Measurements from ENCODE around the gene PIAS4. TPM values are rescaled to one million over a fixed set of nuclear protein-coding genes. Genes with fewer than 3 reads are reported as not detected.

The PIAS4 gene
- total RNA-seq, 1 experiment from 2014 or later, result 29.3 TPM

DNA sequence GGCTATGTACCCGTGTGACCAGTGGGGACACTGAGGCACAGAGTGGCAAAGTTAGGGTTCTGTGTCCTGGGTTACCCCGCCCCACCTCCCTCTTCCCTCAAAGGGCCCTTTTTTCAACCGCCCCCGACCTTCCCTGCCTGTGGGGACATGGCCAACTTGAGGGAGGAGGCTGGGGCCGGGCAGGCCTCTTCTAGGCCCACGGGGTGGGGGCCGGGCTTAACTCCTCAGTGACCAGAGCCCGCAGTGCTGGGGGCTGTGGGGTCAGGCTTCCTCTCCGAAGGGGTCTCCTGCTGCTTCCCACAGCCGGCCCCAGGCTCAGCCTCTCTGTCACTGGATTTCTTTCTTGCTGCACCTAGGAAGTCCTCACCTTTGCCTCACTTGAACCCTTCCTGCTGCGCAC lies 23.9 kb downstream of the PIAS4 start:
- BruUV-seq (replicated peaks), result no TSS peak
- CTCF ChIA-PET, result no interaction called here
- peaks cover 50% of the 10 kb centered on the region for H3K36me3 Mint-ChIP-seq (ENCODE audit: insufficient read depth, unreplicated experiment)
- H3K4me3 Mint-ChIP-seq (ENCODE audit: low read depth, unreplicated experiment), result peak overlapping the region; percentile 39
- intact Hi-C loops (cut with micrococcal nuclease; ENCODE audit: unreplicated experiment), result no loop called here
- no peak overlapping the region for H3K27ac Mint-ChIP-seq (ENCODE audit: unreplicated experiment)
- H3K9me3 Mint-ChIP-seq (ENCODE audit: low read depth, unreplicated experiment), result no peaks in the 10 kb centered on the region
- TF ChIP-seq, protein P1, sequence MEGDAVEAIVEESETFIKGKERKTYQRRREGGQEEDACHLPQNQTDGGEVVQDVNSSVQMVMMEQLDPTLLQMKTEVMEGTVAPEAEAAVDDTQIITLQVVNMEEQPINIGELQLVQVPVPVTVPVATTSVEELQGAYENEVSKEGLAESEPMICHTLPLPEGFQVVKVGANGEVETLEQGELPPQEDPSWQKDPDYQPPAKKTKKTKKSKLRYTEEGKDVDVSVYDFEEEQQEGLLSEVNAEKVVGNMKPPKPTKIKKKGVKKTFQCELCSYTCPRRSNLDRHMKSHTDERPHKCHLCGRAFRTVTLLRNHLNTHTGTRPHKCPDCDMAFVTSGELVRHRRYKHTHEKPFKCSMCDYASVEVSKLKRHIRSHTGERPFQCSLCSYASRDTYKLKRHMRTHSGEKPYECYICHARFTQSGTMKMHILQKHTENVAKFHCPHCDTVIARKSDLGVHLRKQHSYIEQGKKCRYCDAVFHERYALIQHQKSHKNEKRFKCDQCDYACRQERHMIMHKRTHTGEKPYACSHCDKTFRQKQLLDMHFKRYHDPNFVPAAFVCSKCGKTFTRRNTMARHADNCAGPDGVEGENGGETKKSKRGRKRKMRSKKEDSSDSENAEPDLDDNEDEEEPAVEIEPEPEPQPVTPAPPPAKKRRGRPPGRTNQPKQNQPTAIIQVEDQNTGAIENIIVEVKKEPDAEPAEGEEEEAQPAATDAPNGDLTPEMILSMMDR (IDR thresholded peaks at IDR 0.05; ENCODE audit: unreplicated experiment), result no peak
- DNase-seq, result no peak
- no peaks in the 10 kb centered on the region for H3K27me3 Mint-ChIP-seq (ENCODE audit: unreplicated experiment)
- H3K4me1 Mint-ChIP-seq (ENCODE audit: low read depth, unreplicated experiment), result no peaks in the 10 kb centered on the region

DNA sequence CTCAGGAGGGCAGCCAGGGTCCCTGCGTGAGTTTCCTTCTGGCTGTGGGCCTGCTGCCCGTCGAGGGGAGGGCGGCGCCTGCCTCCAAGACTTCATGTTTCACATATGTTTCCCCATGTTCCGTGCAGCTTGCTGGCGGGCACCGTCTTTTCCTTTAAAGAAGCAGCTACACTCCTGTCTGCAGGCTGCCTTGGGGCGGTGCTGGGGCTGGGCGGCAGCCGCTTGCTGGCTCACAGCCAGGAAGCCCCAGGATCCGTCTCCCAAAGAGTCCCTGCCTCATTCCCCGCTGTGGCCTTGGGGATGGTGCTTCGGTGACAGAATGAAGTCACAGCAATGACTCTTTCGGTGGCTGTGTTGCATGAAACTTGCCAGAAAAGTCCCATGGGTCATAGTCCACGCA lies 24.9 kb downstream of the PIAS4 start:
- no TSS peak for BruUV-seq (replicated peaks)
- Mint-ChIP-seq H3K27ac (ENCODE audit: unreplicated experiment) (no peak overlapping the region), H3K4me1 (ENCODE audit: low read depth, unreplicated experiment) (no peaks in the 10 kb centered on the region), H3K4me3 (ENCODE audit: low read depth, unreplicated experiment) (no peak overlapping the region), H3K36me3 (ENCODE audit: insufficient read depth, unreplicated experiment) (peaks cover 46% of the 10 kb centered on the region), H3K9me3 (ENCODE audit: low read depth, unreplicated experiment) (no peaks in the 10 kb centered on the region), H3K27me3 (ENCODE audit: unreplicated experiment) (no peaks in the 10 kb centered on the region)
- intact Hi-C loops (cut with micrococcal nuclease; ENCODE audit: unreplicated experiment), result no loop called here
- no peak for DNase-seq
- TF ChIP-seq, protein P1 (IDR thresholded peaks at IDR 0.05; ENCODE audit: unreplicated experiment), result no peak
- CTCF ChIA-PET, result no interaction called here

DNA sequence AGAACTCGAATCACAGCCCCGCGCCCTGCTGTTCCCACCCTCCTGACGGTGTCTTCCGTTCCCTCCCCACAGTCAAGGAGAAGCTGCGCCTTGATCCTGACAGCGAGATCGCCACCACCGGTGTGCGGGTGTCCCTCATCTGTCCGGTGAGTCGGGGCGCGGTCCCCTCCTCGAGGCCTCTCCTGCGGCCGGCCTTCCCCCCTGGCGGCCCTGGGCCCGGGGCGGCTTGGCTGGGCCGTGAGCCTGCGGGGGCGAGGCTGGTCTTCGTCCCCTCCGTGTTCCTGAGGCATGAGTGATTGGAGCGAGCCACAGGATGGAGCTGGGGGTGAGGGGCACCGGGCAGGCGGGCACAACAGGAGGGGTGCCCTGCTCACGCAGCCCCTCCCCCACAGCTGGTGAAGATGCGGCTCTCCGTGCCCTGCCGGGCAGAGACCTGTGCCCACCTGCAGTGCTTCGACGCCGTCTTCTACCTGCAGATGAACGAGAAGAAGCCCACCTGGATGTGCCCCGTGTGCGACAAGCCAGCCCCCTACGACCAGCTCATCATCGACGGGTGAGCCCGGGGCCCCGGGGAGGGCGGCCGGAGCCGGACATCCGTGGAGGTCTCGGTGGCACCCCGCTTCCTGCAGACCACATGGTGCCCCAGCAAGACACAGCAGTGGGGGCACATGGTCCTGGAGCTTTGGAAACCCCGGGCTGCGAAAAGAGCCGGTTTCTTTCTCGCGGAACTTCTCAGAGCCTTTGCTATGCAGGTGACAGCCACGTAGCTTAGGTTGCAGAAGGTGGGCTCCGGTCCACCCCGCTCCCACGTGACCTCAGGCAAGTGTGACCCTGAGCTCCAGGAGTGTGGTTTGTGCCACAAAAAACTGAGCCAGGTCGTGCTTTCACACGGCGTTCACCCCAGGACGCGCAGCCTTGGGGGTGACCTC lies 25.8 kb downstream of the PIAS4 start:
- no TSS peak for BruUV-seq (replicated peaks)
- H3K4me3 Mint-ChIP-seq (ENCODE audit: low read depth, unreplicated experiment), result no peak overlapping the region
- CTCF ChIA-PET, result no interaction called here
- H3K27me3 Mint-ChIP-seq (ENCODE audit: unreplicated experiment), result no peaks in the 10 kb centered on the region
- no peaks in the 10 kb centered on the region for H3K4me1 Mint-ChIP-seq (ENCODE audit: low read depth, unreplicated experiment)
- H3K36me3 Mint-ChIP-seq (ENCODE audit: insufficient read depth, unreplicated experiment), result peaks cover 49% of the 10 kb centered on the region
- intact Hi-C loops (cut with micrococcal nuclease; ENCODE audit: unreplicated experiment), result no loop called here
- H3K27ac Mint-ChIP-seq (ENCODE audit: unreplicated experiment), result no peak overlapping the region
- TF ChIP-seq, protein P1 (IDR thresholded peaks at IDR 0.05; ENCODE audit: unreplicated experiment), result no peak
- DNase-seq, result no peak
- H3K9me3 Mint-ChIP-seq (ENCODE audit: low read depth, unreplicated experiment), result no peaks in the 10 kb centered on the region

DNA sequence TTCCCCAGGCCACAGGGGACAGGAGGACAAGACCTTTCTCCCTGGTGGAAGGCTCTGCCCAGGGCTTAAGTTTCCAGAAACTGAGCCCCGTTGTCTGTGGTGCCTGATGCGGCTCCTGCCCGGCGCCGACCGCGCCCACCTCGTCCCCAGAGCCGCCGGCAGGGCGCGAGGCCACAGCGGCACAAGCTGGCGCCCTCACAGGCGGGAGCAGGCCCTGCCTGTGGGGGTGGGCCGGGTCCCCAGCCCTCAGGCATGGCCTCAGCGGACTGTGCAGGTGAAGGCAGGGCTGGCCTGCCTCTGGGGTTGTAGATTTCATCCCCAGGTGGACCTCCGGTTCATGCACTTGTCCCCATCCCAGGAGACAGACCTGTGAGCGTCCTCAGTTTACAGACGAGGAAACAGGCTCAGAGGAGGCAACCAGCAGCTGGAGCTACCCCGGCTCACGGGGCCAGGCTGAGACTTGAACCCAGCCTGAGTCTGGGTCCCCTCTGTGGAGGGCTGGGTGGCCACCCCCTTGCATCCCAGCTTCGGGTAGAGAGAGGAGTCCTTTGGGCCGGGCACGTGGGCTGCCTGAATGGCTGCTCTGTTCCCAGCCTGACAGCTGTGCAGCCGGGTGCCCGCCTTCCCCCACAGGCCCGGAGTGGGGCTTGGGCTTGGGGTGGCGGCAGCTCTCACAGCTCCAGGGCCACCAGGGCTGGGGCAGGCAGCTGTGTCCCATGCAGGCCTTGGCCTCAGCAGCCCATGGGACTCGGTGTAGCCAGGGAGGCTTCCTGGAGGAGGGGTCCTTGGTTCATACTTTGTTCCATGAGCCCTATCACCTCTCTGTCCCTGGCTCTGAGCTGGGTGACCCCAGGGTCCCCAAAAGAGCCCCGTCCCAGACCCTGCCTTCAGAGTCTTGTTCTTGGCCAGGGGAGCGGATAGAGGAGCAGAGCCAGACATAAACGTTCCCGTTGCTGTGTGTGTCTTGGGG lies 26.8 kb downstream of the PIAS4 start:
- no peaks in the 10 kb centered on the region for H3K27me3 Mint-ChIP-seq (ENCODE audit: unreplicated experiment)
- no TSS peak for BruUV-seq (replicated peaks)
- CTCF ChIA-PET, result no interaction called here
- no peak overlapping the region for H3K4me3 Mint-ChIP-seq (ENCODE audit: low read depth, unreplicated experiment)
- H3K4me1 Mint-ChIP-seq (ENCODE audit: low read depth, unreplicated experiment), result no peaks in the 10 kb centered on the region
- no peak for DNase-seq
- no peaks in the 10 kb centered on the region for H3K9me3 Mint-ChIP-seq (ENCODE audit: low read depth, unreplicated experiment)
- H3K36me3 Mint-ChIP-seq (ENCODE audit: insufficient read depth, unreplicated experiment), result peaks cover 51% of the 10 kb centered on the region
- TF ChIP-seq, protein P1 (IDR thresholded peaks at IDR 0.05; ENCODE audit: unreplicated experiment), result no peak
- intact Hi-C loops (cut with micrococcal nuclease; ENCODE audit: unreplicated experiment), result no loop called here
- no peak overlapping the region for H3K27ac Mint-ChIP-seq (ENCODE audit: unreplicated experiment)

Data from Calu3 (cell line).